Dedifferentiated amniotic fluid mesenchymal stem cell (primary cell): Measurements from ENCODE around the gene SLC44A1.
A peak's percentile ranks its signal among the peaks of the same experiment; 100 is the strongest.

ENCODE experiments used
- DNase-seq: peaks from one replicate; pipeline ENCODE4 v3.0.0-alpha.2; 2016; ENCODE audit errors: extremely low spot score

The SLC44A1 gene

DNA sequence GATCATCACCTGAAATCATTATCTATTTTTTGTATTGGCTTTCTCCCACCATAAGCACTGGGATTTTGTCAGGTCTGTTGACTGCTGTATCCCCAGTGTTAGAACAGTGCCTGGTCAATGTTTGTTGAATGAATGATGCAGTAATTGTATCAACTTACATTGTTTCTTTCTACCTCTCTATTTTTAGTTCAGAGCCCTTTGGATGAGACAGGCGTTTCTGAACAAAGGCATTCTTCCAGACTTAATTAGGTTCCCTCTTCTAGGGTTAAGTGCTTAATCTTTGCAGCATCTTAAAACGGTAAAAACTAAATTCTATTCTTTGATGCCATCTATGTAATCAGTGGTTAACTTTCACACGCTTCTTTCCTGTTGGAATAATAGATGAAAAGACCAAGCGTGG, 26.3 kb downstream of the SLC44A1 start:
- no peak for DNase-seq

DNA sequence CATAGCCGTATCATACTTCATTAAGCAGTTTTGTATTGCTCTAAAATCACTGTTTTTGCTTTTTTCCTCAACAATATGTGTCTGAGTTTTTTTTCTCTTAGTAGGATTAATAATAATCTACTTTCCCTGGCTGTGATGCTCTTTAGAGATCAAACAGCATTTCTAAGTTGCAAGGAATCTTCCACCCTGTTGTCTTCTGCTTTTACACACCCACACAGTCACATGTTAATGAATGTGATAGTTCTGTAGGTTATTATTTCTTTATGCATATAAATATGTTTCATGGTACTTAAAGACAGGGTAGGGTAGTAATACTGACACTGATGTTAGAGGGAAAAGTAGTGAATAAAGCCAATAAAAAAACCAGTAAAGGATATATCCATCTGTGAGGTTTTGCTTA, 29.3 kb downstream of the SLC44A1 start:
- no peak for DNase-seq

DNA sequence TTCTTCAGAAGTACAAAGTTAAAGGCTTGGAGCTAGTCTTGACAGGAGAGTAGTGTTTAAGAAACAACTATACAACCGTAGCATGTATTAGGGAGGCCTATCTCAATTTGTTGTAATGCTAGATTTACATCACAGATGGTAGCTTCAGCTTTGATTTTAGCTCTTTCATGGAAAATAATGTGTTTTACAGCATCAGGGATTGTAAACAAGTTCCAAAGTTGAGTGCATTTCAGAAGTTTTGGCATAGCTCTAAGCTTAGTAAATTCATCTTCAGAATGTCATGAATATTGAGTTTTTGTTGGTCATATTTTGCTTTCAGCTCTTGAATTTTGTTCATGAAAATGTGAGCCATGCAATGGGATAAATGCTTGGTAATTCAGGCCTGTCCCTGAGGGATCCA, 30.7 kb downstream of the SLC44A1 start:
- no peak for DNase-seq

DNA sequence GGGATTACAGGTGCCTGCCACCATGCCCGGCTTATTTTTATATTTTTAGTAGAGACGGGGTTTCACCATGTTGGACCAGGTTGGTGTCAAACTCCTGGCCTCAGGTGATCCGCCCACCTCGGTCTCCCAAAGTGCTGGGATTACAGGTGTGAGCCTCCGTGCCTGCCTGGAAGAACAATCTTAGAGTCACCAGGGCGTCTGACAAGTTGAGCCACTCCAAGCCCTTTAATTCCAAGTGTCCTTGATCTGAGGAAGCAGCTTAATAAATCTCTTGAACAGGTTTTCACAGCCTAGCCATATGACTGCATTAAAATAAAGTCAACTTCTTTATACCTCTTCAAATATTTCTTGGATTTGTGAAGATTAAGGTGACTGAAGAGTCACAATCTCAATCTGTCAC, 31.5 kb downstream of the SLC44A1 start:
- no peak for DNase-seq

DNA sequence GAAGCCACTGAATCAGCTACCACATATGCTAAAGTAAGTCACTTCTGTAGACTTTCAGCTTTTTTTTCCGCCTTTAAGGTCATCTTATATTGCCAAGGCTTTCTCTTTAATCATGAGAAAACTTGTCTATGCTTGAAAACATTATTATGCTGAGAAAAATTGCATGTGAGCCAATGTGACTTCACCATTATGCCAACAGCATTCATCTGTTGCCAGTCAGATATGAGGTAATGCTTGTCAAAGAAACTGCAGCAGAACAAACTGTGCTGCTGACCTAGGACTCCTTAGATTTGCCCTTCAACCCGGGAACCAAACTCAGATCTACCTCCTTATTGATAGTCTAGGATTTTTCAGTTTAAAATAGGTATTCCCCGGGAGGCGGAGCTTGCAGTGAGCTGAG, 34.3 kb downstream of the SLC44A1 start:
- DNase-seq = no peak

DNA sequence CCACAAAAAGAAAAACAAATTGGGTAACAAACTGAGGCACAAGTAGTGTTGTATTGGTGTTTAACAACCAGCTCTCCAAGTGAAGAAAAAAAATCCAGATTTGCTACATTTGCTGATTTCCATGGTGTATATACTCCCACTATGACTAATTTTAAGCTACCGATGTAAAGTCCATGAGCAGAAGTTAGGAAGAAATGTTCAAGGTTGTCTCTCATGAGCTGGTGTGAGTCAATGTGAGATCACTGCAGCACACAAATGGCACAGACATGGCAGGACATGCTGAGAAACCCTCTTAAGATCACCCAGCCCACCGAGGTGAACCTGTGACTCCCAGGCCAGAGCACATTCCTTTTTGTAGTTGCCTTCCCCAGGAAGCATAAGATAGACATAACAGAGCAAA, 36.2 kb downstream of the SLC44A1 start:
- DNase-seq = no peak

DNA sequence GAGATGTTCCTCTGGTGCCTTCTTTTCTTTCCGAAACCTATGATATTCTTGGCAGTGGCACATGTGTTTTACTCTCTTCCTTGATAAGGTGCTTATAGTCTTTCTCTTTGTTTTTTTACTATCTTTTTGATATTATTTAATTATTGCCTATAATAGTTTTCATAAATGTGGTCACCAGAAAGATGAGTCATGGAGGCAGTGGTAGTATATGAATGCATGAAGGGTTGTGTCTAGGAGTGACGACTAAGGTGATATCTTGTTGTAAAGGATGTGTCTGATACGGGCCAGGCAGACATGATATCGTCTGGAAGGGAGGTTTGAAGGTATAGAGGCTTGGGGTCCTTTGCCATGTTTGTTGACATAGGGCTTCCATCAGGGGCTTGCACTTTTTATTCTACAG, 36.8 kb downstream of the SLC44A1 start:
- DNase-seq = no peak

DNA sequence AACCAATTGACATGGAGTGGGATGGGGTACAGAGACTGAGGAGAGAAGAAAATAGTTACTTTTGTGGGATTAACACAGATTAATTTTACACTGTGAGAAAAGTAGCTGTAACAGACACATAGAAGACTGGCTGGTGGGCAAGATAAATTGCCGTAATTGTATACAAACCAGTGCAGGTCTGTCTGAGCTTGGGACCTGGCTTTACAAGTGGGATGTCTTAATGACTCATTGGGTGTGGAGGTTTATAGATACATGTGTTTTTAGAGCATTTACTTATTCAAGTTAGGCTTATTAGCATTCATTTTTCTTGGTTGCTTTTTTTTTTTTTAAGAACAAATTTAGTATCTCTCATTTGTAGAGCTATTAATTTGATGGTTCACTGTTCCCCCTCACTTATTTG, 37.5 kb downstream of the SLC44A1 start:
- no peak for DNase-seq

DNA sequence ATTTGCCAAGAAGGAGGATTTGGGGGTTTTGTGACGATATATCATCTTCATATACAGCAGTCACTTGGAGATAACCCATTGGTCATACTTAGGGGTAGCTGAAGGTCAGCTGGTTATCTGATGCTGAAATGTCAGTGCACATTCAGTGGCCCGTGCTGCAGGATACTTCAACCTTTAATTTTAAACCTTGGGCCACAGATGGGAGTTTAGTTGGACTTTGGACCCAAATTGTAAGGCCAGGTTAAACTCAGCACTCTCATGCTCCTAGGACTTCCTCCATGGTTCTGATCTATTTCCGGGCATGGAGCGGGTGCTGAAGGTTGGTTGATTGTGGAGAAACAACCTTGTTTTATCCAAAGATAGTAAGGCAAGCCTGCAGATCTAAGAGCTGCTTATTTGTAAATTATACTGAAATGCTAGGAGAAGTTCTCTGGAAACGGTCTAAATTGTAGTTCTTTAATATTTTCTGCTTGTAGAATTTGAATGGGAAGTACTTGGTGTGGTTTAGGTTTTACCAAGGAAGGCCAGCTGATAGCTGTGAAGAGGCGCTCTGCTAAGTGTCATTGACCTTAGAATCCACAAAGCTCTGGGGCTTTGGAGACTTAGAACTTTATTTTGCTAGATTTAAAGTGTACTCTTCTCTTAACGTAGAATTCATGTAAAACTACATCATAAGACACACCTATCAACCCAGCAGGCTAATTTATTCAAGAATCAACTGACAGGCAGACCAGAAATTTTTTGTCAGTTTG, 38.6 kb downstream of the SLC44A1 start:
- no peak for DNase-seq

DNA sequence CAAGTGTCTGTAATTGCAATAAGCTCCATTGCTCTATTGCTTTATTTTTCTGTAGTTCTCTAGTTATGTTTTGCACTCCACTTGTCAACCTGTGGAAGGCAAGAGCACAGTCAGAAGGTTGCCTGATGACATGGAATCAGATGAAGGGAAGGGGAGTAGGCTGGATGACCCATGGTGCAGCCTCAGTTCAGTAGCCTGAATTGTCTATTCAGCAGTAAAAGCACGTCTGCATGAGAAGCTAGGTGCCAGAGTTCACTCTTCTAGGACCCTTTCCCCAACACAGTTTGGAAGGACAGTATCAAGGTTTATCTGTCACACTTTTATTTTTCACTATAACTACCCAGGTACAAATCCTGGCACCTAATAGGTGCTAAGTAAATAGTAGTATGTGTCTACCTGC, 39.3 kb downstream of the SLC44A1 start:
- DNase-seq = no peak

DNA sequence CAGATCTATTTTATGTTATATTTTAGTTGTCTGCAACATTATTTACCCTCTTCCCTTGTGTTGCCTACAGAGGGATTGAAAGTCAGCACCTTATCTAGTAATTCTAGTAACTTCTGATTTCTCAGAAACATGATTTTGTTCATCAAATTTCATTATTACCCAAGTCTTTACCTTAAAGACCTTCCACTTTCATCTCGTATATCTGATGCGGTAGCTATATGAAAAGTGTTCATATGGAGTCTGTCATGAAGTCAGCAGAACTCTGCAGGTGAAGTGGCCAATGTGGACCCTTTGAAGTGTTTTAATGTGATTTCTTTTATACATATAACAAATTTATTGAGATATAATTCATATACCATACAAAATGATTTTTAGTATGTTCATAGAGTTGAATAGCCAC, 40.0 kb downstream of the SLC44A1 start:
- no peak for DNase-seq

DNA sequence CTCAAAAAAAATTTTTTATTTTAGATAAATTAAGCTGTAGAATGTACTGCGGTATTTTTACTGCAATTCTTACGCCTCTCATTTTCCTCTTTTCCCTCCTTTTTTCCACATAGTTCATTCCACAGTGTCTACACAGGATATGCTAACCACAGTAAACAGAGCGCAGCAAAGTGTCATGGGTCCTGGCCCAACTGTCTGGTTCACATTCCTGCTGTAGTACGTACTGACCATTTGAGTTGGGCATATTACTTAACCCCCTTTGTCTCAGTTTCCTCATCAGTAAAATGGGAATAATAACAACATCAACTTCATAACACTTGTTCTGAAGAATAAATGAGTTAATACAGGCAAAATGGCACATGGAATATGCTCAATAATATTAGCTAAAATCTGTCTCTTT, 41.6 kb downstream of the SLC44A1 start:
- no peak for DNase-seq

DNA sequence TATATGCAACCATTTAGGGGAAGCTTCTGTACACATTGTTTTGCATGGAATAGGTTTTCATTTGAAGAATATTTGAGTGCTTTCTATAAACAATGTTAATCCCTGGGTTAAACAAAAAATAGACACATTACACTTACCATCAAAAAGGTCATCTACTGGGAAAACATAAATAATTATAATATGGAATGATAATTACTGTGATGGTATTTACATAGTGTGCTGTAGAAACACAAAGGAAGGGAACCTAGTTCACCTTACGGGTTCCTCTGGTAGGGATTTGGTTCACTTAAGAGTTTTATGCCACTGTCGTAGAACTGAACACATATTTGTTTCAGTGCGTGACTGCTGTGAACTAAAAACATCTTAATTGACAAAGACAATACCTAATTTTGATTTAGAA, 44.9 kb downstream of the SLC44A1 start:
- no peak for DNase-seq

DNA sequence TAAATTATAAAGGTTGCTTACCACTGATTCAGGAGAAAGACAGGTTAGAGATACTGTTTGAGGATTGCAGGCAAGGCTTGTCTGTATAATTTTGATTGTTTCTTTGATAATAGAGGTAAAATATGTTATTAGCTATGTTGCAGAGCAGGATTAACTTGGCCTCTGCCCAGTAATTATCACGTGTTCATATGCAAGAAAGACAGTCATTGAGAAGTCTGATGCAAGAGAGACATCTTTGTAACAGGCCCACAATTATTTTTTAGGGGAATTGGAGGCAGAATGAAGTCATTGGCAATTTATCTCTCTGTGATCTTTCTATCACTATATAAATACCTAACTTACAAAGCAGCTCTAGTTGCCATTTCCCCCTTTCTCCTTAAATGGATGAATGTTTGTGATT, 46.0 kb downstream of the SLC44A1 start:
- peak; percentile 29 for DNase-seq

DNA sequence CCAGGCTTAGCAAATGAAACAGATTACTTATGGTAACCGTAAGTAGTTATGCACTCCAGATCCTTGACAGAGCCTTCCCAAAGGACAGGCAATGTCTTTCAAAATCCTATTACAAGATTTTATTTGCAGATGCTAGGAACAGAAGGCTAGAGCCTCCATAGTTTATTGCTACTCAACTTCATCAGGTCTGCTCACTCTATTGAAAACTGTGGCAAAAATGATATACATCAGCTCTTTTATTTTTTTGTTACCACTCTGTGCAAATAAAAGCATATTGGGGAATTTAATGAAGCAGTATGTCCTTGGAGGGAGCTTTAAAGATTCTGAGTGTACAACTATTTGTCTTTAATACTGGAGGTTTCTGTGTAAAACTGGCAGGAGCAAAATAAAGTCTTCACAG, 46.5 kb downstream of the SLC44A1 start:
- no peak for DNase-seq

DNA sequence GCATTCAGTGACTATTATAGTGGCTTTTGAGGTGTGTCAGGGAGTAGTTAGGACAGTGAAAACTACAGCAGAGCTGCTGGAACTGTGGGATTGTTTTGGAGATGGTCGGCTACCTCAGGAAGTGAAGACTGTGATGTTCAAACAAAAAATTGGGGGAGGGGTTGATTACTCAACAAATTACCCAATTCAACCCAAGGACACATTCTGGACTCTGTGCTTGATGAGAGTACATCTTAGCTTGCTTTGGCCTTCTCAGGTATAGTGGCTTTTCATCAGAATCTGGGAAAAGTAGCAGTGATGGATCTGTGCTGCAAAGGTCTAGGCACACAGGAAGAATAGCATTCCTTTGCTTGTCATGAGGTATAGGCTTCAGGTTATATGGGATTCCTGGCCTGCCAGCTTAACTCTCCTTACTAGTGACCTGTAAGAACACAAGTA, 47.0 kb downstream of the SLC44A1 start:
- no peak for DNase-seq

DNA sequence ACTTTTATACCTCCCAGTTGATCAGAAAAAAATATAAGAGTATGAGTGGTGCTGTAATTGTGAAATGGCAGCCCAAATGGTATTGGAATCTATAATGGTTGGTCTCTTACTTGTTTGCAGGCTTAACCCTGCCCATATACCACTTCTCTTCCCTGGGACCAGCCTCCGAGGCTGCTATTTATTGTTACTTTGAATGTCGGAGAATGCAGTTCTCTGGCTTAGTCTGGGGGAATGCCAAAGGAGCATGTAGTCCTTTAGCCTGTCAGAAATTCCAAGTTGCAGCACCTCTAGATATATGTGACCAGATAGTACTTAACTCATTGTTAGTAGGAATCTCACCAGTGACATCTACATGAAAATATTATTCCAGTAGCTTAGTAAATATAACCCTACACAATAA, 47.5 kb downstream of the SLC44A1 start:
- DNase-seq = no peak

DNA sequence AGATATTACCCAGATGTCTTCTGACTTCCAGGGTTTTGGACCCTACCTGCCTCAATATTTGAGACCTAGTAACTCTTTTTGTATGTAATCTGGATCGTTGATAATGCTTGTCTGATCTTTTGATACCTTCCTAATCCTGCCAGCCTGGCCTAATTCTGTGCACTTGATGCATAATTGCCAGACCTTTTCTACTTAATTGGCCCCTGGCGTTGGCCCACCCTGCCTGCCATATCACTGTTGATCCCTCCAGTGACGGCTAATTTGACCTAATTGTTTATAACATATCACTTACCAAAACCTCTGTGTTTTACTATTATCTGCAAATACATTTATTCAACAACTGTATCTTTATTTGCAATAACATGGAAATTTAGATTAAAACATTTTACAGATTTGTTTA, 49.0 kb downstream of the SLC44A1 start:
- DNase-seq = no peak

DNA sequence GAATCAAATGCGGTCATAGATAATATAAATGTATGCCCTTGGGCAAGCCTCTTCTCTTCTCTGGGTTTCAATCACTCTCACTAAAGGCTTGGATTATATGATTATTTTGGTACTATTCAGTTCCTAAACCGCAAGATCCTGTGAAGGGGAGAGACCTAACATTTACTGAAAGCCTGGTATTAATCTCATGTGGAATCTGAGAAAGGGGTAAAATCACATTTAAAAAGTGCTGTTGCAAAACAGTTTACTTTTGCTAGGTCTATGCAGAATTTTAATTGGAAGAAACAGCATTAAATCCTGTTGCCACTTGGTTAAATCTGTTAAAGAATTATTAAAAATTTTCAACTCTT, 50.7 kb downstream of the SLC44A1 start:
- DNase-seq = no peak

DNA sequence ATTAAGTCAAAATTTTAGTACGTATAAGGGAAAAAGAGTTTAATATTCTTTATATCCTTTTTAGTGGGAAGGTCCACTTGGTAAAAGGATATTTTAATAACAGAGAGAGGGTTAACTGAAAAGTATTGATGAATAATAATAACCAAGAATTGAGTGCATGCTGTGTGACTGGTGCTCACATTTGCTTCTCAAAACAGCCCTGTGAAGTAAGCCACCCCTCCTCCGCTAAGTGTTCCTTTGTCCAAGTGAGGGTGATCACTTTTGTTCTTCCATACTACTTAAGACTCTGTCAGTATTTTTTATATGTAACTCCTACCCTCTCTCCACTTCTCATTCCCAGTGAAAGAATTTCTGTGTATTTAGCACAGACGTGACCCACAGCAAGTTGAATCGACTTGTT, 51.5 kb downstream of the SLC44A1 start:
- DNase-seq = no peak

DNA sequence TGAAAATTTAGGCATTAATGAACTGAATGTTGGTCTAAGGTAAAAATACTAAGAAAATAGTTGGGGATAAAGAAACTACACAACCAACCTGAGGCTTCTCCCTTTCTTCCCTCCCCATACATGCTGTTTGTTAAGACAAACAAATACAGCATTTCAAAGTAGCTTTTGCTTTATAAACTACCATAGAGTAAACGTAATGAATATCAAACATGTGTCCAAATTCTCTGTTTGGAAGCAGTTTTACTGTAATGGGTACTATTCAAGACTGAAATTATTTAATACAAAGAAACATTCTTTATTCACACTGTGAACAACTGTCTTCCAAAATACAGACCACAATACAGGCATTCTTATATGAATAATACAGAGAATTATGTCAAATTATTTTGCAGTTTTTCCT, 52.0 kb downstream of the SLC44A1 start:
- no peak for DNase-seq

DNA sequence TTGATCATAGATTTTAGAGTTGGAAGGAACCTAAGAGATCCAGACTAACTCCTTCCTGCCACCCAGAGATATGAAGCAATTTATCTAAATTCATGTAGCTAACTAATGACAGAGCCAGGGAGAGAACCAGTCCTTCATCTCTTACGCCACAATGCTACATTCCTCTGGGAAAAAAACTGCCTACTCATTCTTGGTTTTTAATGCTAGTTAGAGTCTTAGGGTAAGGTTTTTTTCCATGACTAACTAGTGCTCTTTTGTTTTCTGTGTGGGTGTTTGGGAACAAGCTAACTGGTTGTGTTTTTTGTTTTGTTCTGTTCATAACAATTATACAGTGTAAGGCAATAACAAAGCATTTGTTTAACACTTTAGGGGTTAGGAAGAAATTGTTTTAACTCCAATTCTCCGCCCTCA, 52.4 kb downstream of the SLC44A1 start:
- peak; percentile 96 for DNase-seq

DNA sequence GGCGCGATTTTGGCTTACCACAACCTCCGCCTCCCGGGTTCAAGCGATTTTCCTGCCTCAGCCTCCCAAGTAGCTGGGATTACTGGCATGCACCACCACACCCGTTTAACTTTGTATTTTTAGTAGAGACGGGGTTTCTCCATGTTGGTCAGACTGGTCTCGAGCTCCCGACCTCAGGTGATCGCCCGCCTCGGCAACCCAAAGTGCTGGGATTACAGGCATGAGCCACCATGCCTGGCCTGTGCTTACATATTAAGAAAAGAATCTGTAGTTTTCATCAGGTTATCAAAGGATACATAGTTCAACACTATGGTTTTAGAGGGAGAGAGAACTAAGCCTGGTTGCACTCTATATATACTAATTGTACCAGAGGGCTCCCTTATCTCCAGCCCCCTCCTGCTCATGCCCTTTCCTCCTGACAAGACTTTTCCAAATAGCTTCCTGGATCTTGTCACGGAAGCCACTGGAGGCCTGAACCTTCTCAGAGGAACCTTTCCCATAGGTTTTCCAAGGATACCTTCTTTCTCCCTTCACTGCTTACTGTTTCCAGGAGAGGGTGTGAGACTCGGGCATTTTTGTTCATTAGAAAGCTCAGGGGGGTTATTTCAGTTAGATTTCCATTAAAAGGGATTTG, 53.1 kb downstream of the SLC44A1 start:
- DNase-seq = no peak
